ENCODE results near the gene TMUB2. TPM values are rescaled to one million over a fixed set of nuclear protein-coding genes. Genes with fewer than 3 reads are reported as not detected.

The TMUB2 gene
- total and polyA plus RNA-seq, 2 of the 13 experiments (the other 11 are each of a cell fraction or from before 2014, with no cell fraction given) = 26.9 to 50.8 TPM

DNA sequence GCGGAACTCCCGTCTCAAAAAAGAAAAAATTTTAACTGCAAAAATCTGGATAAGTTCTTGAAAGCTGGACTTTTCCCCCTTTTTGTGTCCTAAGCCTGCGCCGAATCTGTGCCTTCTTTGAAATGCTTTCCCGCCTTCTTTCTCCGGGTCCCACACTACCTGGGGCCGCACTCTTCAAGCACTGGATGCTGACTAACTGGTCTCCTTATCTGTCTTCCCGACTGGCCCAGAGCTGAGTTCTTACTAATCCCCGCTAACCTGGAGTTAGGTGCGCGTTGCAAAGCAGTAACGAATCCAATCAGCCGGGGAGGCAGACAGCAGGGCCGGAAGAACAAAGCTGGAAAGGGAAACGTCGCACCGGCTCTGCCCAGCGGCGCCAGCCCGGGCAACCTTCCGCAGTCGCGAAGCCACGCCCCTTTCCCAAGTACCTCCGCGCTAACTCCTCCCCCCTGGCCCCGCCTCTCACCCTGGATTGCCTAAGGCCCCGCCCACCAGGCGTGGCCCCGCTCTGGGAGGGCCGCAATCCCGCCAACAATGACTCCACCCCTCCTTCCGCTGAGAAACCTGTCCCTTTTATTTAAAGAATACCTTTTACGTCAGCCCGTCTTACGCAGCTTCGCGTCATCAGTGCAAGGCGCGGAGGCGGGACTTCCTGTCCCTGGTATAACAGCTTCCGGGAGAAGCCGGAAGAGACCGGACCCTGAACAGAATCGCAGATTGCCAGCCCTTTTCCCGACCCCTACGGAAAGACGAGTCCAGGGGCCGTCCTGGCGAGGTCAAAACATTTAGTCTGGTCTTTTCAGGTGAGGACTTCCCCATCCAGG lies at the start of gene TMUB2 (continued):
- TF ChIP-seq, protein P1, sequence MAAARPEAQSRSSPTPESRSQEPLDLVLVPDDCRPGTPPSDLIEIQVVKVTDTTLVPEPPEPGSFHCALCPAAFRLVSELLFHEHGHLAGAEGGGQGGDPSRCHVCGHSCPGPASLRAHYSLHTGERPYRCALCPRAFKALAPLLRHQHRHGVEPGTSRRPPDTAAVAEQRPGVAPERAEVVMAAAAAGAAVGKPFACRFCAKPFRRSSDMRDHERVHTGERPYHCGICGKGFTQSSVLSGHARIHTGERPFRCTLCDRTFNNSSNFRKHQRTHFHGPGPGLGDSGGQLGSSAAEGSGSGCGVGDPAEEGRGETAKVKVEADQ (CRISPR knock-in tag; IDR thresholded peaks at IDR 0.05; ENCODE audit: borderline replicate concordance) = no peak; the same call in 1 of the 2 replicates
- TF ChIP-seq ZNF30 (CRISPR knock-in tag; IDR thresholded peaks at IDR 0.05) = no peak
- 0 out of 2 replicates have a peak, but pooled peaks have one; percentile 20 for TF ChIP-seq ZNF331 (CRISPR knock-in tag; IDR thresholded peaks at IDR 0.05)
- TF ChIP-seq CBX1 (IDR thresholded peaks at IDR 0.05; ENCODE audit: low read depth) = peak; percentile 30
- no peak for TF ChIP-seq SIX1 (CRISPR knock-in tag; IDR thresholded peaks at IDR 0.05; ENCODE audit: borderline replicate concordance)
- no peak for TF ChIP-seq SOX13 (IDR thresholded peaks at IDR 0.05)
- peak in 1 of 2 experiments; percentile 60; a peak in 1 of 4 replicates for TF ChIP-seq SOX13 (CRISPR knock-in tag; conservative IDR thresholded peaks at IDR 0.05 in 1 of 2, IDR thresholded peaks at IDR 0.05 in 1 of 2)
- peak; percentile 78 for TF ChIP-seq SALL1 (CRISPR knock-in tag; IDR thresholded peaks at IDR 0.05)
- TF ChIP-seq ZNF569 (CRISPR knock-in tag; IDR thresholded peaks at IDR 0.05; ENCODE audit: borderline replicate concordance) = no peak
- peak; percentile 65; the same call in 1 of the 2 replicates for TF ChIP-seq KMT2B (CRISPR knock-in tag; IDR thresholded peaks at IDR 0.05)
- TF ChIP-seq CBX2 (IDR thresholded peaks at IDR 0.05; ENCODE audit: low read depth, low read length) = no peak
- no peak for TF ChIP-seq CBX2 (CRISPR knock-in tag; IDR thresholded peaks at IDR 0.05; ENCODE audit: low read depth)
- TF ChIP-seq KLF11 (CRISPR knock-in tag; IDR thresholded peaks at IDR 0.05) = peak; percentile 52; the same call in 1 of the 2 replicates
- no peak; the same call in 1 of the 2 replicates for TF ChIP-seq ZNF343 (CRISPR knock-in tag; IDR thresholded peaks at IDR 0.05)
- TF ChIP-seq NONO (IDR thresholded peaks at IDR 0.05) = no peak
- peak; percentile 76 for TF ChIP-seq NONO (CRISPR knock-in tag; conservative IDR thresholded peaks at IDR 0.05)
- TF ChIP-seq, protein P2, sequence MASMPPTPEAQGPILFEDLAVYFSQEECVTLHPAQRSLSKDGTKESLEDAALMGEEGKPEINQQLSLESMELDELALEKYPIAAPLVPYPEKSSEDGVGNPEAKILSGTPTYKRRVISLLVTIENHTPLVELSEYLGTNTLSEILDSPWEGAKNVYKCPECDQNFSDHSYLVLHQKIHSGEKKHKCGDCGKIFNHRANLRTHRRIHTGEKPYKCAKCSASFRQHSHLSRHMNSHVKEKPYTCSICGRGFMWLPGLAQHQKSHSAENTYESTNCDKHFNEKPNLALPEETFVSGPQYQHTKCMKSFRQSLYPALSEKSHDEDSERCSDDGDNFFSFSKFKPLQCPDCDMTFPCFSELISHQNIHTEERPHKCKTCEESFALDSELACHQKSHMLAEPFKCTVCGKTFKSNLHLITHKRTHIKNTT (CRISPR knock-in tag; IDR thresholded peaks at IDR 0.05) = no peak
- peak; percentile 71; the same call in 1 of the 2 replicates for TF ChIP-seq ZNF232 (CRISPR knock-in tag; IDR thresholded peaks at IDR 0.05; ENCODE audit: borderline replicate concordance)
- peak; percentile 54 for TF ChIP-seq ZNF639 (CRISPR knock-in tag; conservative IDR thresholded peaks at IDR 0.05)
- TF ChIP-seq ETS1 (CRISPR knock-in tag; IDR thresholded peaks at IDR 0.05) = peak; percentile 49; the same call in 1 of the 2 replicates
- TF ChIP-seq, protein P3, sequence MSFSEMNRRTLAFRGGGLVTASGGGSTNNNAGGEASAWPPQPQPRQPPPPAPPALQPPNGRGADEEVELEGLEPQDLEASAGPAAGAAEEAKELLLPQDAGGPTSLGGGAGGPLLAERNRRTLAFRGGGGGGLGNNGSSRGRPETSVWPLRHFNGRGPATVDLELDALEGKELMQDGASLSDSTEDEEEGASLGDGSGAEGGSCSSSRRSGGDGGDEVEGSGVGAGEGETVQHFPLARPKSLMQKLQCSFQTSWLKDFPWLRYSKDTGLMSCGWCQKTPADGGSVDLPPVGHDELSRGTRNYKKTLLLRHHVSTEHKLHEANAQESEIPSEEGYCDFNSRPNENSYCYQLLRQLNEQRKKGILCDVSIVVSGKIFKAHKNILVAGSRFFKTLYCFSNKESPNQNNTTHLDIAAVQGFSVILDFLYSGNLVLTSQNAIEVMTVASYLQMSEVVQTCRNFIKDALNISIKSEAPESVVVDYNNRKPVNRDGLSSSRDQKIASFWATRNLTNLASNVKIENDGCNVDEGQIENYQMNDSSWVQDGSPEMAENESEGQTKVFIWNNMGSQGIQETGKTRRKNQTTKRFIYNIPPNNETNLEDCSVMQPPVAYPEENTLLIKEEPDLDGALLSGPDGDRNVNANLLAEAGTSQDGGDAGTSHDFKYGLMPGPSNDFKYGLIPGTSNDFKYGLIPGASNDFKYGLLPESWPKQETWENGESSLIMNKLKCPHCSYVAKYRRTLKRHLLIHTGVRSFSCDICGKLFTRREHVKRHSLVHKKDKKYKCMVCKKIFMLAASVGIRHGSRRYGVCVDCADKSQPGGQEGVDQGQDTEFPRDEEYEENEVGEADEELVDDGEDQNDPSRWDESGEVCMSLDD (CRISPR knock-in tag; IDR thresholded peaks at IDR 0.05; ENCODE audit: borderline replicate concordance) = 0 out of 2 replicates have a peak, but pooled peaks have one; percentile 36
- TF ChIP-seq RXRB (CRISPR knock-in tag; IDR thresholded peaks at IDR 0.05; ENCODE audit: borderline replicate concordance) = peak; percentile 52
- TF ChIP-seq MAFF (IDR thresholded peaks at IDR 0.05; ENCODE audit: low read depth, low read length) = no peak

Data from HepG2 (cell line).